Measurements from ENCODE around the gene FOXP4. TPM values are rescaled to one million over a fixed set of nuclear protein-coding genes. Genes with fewer than 3 reads are reported as not detected.

FOXP4 gene
- total RNA-seq, 1 donor from 2014 or later: 91.0 TPM

DNA sequence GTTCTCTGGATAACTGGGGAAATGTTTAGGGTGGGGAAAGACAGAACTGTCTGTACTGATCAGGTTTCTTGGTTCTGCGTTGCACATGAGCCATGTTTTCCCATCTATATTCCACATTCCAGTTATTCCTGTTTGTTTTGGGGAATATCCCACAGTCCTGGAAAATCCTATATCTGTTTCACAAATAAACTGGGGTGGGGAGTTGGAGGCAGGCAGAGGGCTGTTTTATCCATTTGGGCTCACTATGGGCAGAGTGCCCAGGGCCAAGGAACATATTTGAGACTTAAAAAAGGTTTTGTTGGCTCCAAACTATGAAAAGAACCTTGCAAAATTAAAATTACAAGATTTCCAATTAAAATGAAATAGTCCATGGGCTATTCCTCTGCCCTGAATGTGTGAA, 21.5 kb downstream of the FOXP4 start:
- no peak for DNase-seq (ENCODE audit: low spot score in 2 of 2, unreplicated experiment in 2 of 2)
- peaks cover 21% of the 10 kb centered on the region for H3K36me3 Mint-ChIP-seq
- peaks cover 43% of the 10 kb centered on the region for H3K4me1 Mint-ChIP-seq
- no peak overlapping the region for H3K4me3 Mint-ChIP-seq
- H3K27ac Mint-ChIP-seq: no peak overlapping the region
- no peaks in the 10 kb centered on the region for H3K9me3 Mint-ChIP-seq
- no peak for TF ChIP-seq CTCF (IDR thresholded peaks at IDR 0.05; ENCODE audit: unreplicated experiment)
- H3K27me3 Mint-ChIP-seq (ENCODE audit: low read depth): no peaks in the 10 kb centered on the region

DNA sequence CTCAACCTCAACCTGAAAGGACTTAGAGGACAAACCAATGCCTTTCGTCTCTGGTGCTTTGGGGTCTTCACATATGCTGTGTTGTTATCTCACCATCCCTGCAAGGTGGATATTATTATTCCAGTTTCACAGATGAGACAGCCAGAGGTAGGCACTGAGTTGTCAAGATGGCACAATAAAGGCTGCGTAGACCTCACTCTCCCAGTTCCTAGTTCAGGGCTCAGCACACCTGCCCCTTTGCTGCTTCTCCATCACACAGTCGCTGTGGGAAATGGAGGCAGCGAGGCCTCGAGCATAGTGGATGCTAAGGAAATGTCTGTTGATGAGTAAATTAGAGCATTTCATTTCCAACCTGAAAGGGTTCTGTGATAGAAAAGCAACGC, 22.0 kb downstream of the FOXP4 start:
- Mint-ChIP-seq H3K9me3 (no peaks in the 10 kb centered on the region), H3K36me3 (peaks cover 21% of the 10 kb centered on the region), H3K27me3 (ENCODE audit: low read depth) (no peaks in the 10 kb centered on the region), H3K4me1 (peaks cover 42% of the 10 kb centered on the region), H3K27ac (peak overlapping the region; percentile 48), H3K4me3 (no peak overlapping the region)
- DNase-seq (ENCODE audit: low spot score in 2 of 2, unreplicated experiment in 2 of 2): no peak
- no peak for TF ChIP-seq CTCF (IDR thresholded peaks at IDR 0.05; ENCODE audit: unreplicated experiment)

- H3K9me3 Mint-ChIP-seq: no peaks in the 10 kb centered on the region
- DNase-seq (ENCODE audit: low spot score in 2 of 2, unreplicated experiment in 2 of 2): no peak
- peak overlapping the region; percentile 54 for H3K27ac Mint-ChIP-seq
- no peaks in the 10 kb centered on the region for H3K27me3 Mint-ChIP-seq (ENCODE audit: low read depth)
- H3K4me3 Mint-ChIP-seq: no peak overlapping the region
- TF ChIP-seq CTCF (IDR thresholded peaks at IDR 0.05; ENCODE audit: unreplicated experiment): no peak
- peaks cover 41% of the 10 kb centered on the region for H3K4me1 Mint-ChIP-seq
- H3K36me3 Mint-ChIP-seq: peaks cover 21% of the 10 kb centered on the region
Measured at GRCh38 chr6:41568585-41569384, 22.6 kb downstream of the FOXP4 start.

- Mint-ChIP-seq H3K27ac (peak overlapping the region; percentile 76), H3K36me3 (peaks cover 16% of the 10 kb centered on the region), H3K9me3 (no peaks in the 10 kb centered on the region), H3K4me1 (peaks cover 43% of the 10 kb centered on the region), H3K4me3 (no peak overlapping the region), H3K27me3 (ENCODE audit: low read depth) (no peaks in the 10 kb centered on the region)
- TF ChIP-seq CTCF (IDR thresholded peaks at IDR 0.05; ENCODE audit: unreplicated experiment): no peak
- no peak for DNase-seq (ENCODE audit: low spot score in 2 of 2, unreplicated experiment in 2 of 2)
Measured at GRCh38 chr6:41570259-41570615, 24.1 kb downstream of the FOXP4 start.

DNA sequence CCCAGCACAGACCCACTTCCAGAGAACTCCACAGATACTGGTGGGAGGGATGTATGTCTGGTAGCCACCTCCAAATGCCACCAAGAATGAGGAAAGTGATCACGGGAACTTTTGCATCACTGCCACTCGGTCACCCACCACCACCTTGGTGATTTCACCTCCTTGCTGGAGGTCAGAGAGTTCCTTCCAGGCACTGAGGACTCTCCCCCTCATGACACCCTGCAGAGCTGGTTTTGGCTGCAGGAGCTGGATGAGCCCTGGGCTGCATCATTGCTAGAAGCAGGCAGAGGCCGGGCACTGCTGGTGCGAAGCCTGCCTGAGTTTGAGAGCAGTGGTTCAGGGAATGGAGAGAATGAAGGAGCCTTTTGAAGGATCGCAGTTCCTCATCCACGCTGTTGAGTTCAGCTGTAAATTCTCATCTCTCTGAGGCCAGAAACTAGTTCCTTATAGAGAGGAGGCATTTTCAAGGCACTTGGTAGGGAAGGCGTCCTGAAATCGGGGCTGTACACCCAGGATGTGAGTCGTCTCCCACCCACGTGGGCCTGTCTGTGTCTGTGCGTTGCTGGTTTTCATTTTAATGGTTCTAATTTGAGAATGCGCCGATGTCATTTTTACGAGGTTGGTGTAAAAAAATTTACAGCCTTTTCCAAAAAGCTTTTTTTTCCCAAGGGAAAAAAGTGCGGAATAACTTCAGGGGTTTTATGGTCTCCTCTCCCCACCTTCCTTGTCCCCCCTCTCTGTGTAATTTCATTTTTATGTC, 25.0 kb downstream of the FOXP4 start:
- H3K27ac Mint-ChIP-seq: peak overlapping the region; percentile 84
- peaks cover 10% of the 10 kb centered on the region for H3K36me3 Mint-ChIP-seq
- DNase-seq (ENCODE audit: low spot score in 2 of 2, unreplicated experiment in 2 of 2): no peak
- H3K4me3 Mint-ChIP-seq: no peak overlapping the region
- peaks cover 46% of the 10 kb centered on the region for H3K4me1 Mint-ChIP-seq
- H3K9me3 Mint-ChIP-seq: no peaks in the 10 kb centered on the region
- H3K27me3 Mint-ChIP-seq (ENCODE audit: low read depth): no peaks in the 10 kb centered on the region
- TF ChIP-seq CTCF (IDR thresholded peaks at IDR 0.05; ENCODE audit: unreplicated experiment): no peak

Data from mesothelial cell of epicardium (in vitro differentiated cells).